SK-N-SH (cell line): Measurements from ENCODE around the gene PLTP. TPM values are rescaled to one million over a fixed set of nuclear protein-coding genes. Genes with fewer than 3 reads are reported as not detected.

Source experiments
- CTCF ChIA-PET: fragments of 300-600, 350-600 bp; formaldehyde crosslinking; extraction: SDS; loops from one replicate; lab custom pipeline; 2021; lab: Yijun Ruan, JAX
- POLR2A ChIA-PET: fragments of 350-600 bp; sonication (Branson Sonifier 250); formaldehyde crosslinking; extraction: SDS; loops from one replicate; lab custom pipeline; 2020; ENCODE audit warnings: antibody characterized with exemption, inconsistent platforms; lab: Yijun Ruan, JAX
- DNase-seq: peaks from one replicate; pipeline ENCODE4 v3.0.0; 2012
- H2AFZ ChIP-seq: fragments of 200-600 bp; sonication (generic); 2 replicates; pipeline ENCODE4 v1.8.1; 2016; ENCODE audit warnings: antibody characterized with exemption, mild to moderate bottlenecking, low read depth
- H3F3A ChIP-seq: fragments of 200-600 bp; sonication (generic); replicated peaks from 2 replicates; pipeline ENCODE3; 2016; ENCODE audit warnings: antibody characterized with exemption, mild to moderate bottlenecking; ENCODE audit not compliant: insufficient read depth
- H3K27ac ChIP-seq, 2 experiments: fragments of 200-500 bp in 1 of 2; fragments of 200-600 bp in 1 of 2; sonication (Bioruptor generic) in 1 of 2; sonication (generic), shearing (Covaris generic) in 1 of 2; 2 replicates each; pipeline versions ENCODE4 v1.5.1 to v1.6.1; 2014 to 2016; ENCODE audit warnings: low read depth in 2 of 2, inconsistent platforms in 1 of 2, low read length in 1 of 2, mild to moderate bottlenecking in 1 of 2, mixed read lengths in 1 of 2
- H3K27me3 ChIP-seq: fragments of 200-600 bp; sonication (generic), shearing (Covaris generic); 2 replicates; pipeline ENCODE4 v1.6.1; 2016; ENCODE audit warnings: mixed run types; ENCODE audit not compliant: insufficient read depth
- H3K36me3 ChIP-seq, 2 experiments: fragments of 200-500 bp in 1 of 2; fragments of 200-600 bp in 1 of 2; sonication (Bioruptor generic) in 1 of 2; sonication (generic) in 1 of 2; replicated peaks in 1 of 2; 2 replicates each; pipeline versions ENCODE3 to v1.5.1; 2014 to 2016; ENCODE audit warnings: low read length in 1 of 2, mild to moderate bottlenecking in 1 of 2; ENCODE audit not compliant: insufficient read depth in 2 of 2, control insufficient read depth in 1 of 2
- H3K4me1 ChIP-seq, 2 experiments: fragments of 200-500 bp in 1 of 2; fragments of 200-600 bp in 1 of 2; sonication (Bioruptor generic) in 1 of 2; sonication (generic), shearing (Covaris generic) in 1 of 2; 2 replicates each; pipeline versions ENCODE4 v1.5.1 to v1.6.1; 2014 to 2016; ENCODE audit warnings: low read depth in 1 of 2, low read length in 1 of 2, mixed run types in 1 of 2; ENCODE audit not compliant: insufficient read depth in 2 of 2, control insufficient read depth in 1 of 2
- H3K4me2 ChIP-seq: fragments of 200-600 bp; sonication (generic), shearing (Covaris generic); 2 replicates; pipeline ENCODE4 v1.6.1; 2017; ENCODE audit warnings: mixed run types
- H3K4me3 ChIP-seq, 2 experiments: fragments of 200-500 bp in 1 of 2; fragments of 200-600 bp in 1 of 2; sonication (Bioruptor generic) in 1 of 2; sonication (generic), shearing (Covaris generic) in 1 of 2; 2 replicates each; pipeline versions ENCODE4 v1.5.1 to v1.8.1; 2014 to 2016; ENCODE audit warnings: low read depth in 2 of 2, inconsistent platforms in 1 of 2, low read length in 1 of 2, mild to moderate bottlenecking in 1 of 2, mixed read lengths in 1 of 2, moderate library complexity in 1 of 2
- H3K79me2 ChIP-seq: fragments of 200-600 bp; sonication (generic); 2 replicates; pipeline ENCODE4 v1.8.1; 2017; ENCODE audit warnings: mild to moderate bottlenecking; ENCODE audit not compliant: insufficient read depth
- H3K9ac ChIP-seq: fragments of 200-600 bp; sonication (generic); 2 replicates; pipeline ENCODE4 v1.6.1; 2017; ENCODE audit warnings: mixed run types
- H3K9me2 ChIP-seq: fragments of 200-600 bp; sonication (generic); 2 replicates; pipeline ENCODE4 v1.6.1; 2017; ENCODE audit warnings: mixed run types
- H3K9me3 ChIP-seq: fragments of 200-600 bp; sonication (generic); 2 replicates; pipeline ENCODE4 v1.6.1; 2017; ENCODE audit warnings: mixed run types, mild to moderate bottlenecking, moderate library complexity
- H4K20me1 ChIP-seq: fragments of 200-600 bp; sonication (generic); 2 replicates; pipeline ENCODE4 v1.6.1; 2017; ENCODE audit warnings: mild to moderate bottlenecking, mixed run types; ENCODE audit not compliant: insufficient read depth
- CHD2 ChIP-seq: fragments of 150-350 bp; IDR thresholded peaks from 2 replicates; pipeline ENCODE4 v1.6.1; 2018; ENCODE audit warnings: low read length; ENCODE audit not compliant: partially characterized antibody
- EZH2phosphoT487 ChIP-seq: fragments of 200-600 bp; sonication (generic); IDR thresholded peaks from 2 replicates; pipeline ENCODE4 v1.6.1; 2017; ENCODE audit warnings: low read depth, mixed run types, mild to moderate bottlenecking, antibody characterized with exemption, moderate library complexity, borderline replicate concordance
- FOXM1 ChIP-seq: IDR thresholded peaks from 2 replicates; pipeline ENCODE4 v1.4.0; 2012; ENCODE audit warnings: low read depth, mild to moderate bottlenecking
- GATA2 ChIP-seq: sonication (generic); formaldehyde crosslinking; IDR thresholded peaks from 2 replicates; pipeline ENCODE4 v1.5.0; 2020; ENCODE audit warnings: mild to moderate bottlenecking, missing genetic modification reagents
- NRF1 ChIP-seq: IDR thresholded peaks from 2 replicates; pipeline ENCODE4 v1.6.1; 2012; ENCODE audit warnings: low read depth, mild to moderate bottlenecking, low read length
- PBX3 ChIP-seq: IDR thresholded peaks from 2 replicates; pipeline ENCODE4; 2012
- POLR2AphosphoS5 ChIP-seq: IDR thresholded peaks from 2 replicates; pipeline ENCODE4 v1.6.1; 2012; ENCODE audit warnings: low read depth, low read length
- REST ChIP-seq: IDR thresholded peaks from 2 replicates; pipeline ENCODE4 v1.6.1; 2012; ENCODE audit warnings: mild to moderate bottlenecking, low read depth, low read length, moderate library complexity
- RFX5 ChIP-seq: IDR thresholded peaks from 2 replicates; pipeline ENCODE4 v1.6.1; 2012; ENCODE audit warnings: mild to moderate bottlenecking, improper control_type of control experiment, low read length
- SMC3 ChIP-seq: IDR thresholded peaks from 2 replicates; pipeline ENCODE4 v1.6.1; 2012; ENCODE audit warnings: low read depth, low read length, improper control_type of control experiment
- TAF1 ChIP-seq: IDR thresholded peaks from 2 replicates; pipeline ENCODE4 v1.6.1; 2012; ENCODE audit warnings: low read depth, mild to moderate bottlenecking, low read length, moderate library complexity, borderline replicate concordance
- USF2 ChIP-seq: fragments of 150-350 bp; IDR thresholded peaks from 2 replicates; pipeline ENCODE4 v1.6.1; 2017; ENCODE audit warnings: antibody characterized with exemption, low read length, low read depth, borderline replicate concordance
- ZBTB33 ChIP-seq: IDR thresholded peaks from 2 replicates; pipeline ENCODE4 v1.4.0; 2012; ENCODE audit warnings: low read depth, borderline replicate concordance
- WGBS: methylation state at CpG from one replicate; pipeline ENCODE4 v1.1.6; 2017; ENCODE audit warnings: low lambda C conversion rate; 5-methylcytosine and 5-hydroxymethylcytosine counted together
- polyA plus RNA-seq, 3 experiments: library from polyadenylated mRNA; depleted of rRNA; stranded (reverse); fragments of >200 nt; gene quantifications; 2 replicates each; pipeline ENCODE4 v1.2.3, GENCODE V29; 2012

The PLTP gene
- polyA plus RNA-seq, 1 of the 3 experiments (the other 2 are of a cell fraction): 154 TPM

- no peaks in the 10 kb centered on the region for H3F3A ChIP-seq
- no peaks in the 10 kb centered on the region for H3K79me2 ChIP-seq
- no peaks in the 10 kb centered on the region for H3K27me3 ChIP-seq
- H3K4me3 ChIP-seq: no peak overlapping the region
- no CpG with 5 or more reads among the region's 7 CpGs for WGBS
- POLR2A ChIA-PET: interaction anchor here (1.1 to 4.6 kb wide), 6 partner anchors 8 to 114 kb away, joined by 3 to 41 read pairs (median 4); partner anchors contain the start of genes PCIF1 and SNX21
- no peaks in the 10 kb centered on the region for H3K9me2 ChIP-seq
- no peak overlapping the region for H2AFZ ChIP-seq
- no peak for DNase-seq
- no peak overlapping the region for H3K4me2 ChIP-seq
- peak overlapping the region in 1 of 2 experiments; percentile 28; a peak in 1 of 4 replicates for H3K27ac ChIP-seq
- H3K9ac ChIP-seq: no peak overlapping the region
- no peak for TF ChIP-seq USF2
- TF ChIP-seq PBX3: no peak
- TF ChIP-seq, all 33 proteins: peak for 0
- H3K4me1 ChIP-seq: peaks cover 0 to 5% of the 10 kb centered on the region in 2 experiments; a peak in 1 of 4 replicates
- H3K9me3 ChIP-seq: no peaks in the 10 kb centered on the region
- CTCF ChIA-PET: interaction anchor here (0.8 to 4.4 kb wide), 8 partner anchors 10 to 149 kb away, joined by 3 to 27 read pairs (median 8); partner anchors contain the start of genes CTSA and NEURL2
- H3K36me3 ChIP-seq: peaks cover 29 to 91% of the 10 kb centered on the region in 2 experiments
- H4K20me1 ChIP-seq: no peaks in the 10 kb centered on the region
Observed at GRCh38 chr20:45948261-45948733, 36.3 kb upstream of the PLTP start.

GRCh38 chr20:45947110-45947866, 35.3 kb upstream of the PLTP start:
- no peaks in the 10 kb centered on the region for H3K9me3 ChIP-seq
- H3K36me3 ChIP-seq: peaks cover 29 to 89% of the 10 kb centered on the region in 2 experiments
- no peaks in the 10 kb centered on the region for H3K79me2 ChIP-seq
- no peak overlapping the region for H3K4me2 ChIP-seq
- ChIA-PET POLR2A (interaction anchor here (1.5 to 4.6 kb wide), 2 partner anchors 10 to 12 kb away, joined by 3 to 41 read pairs; partner anchors contain the start of gene PCIF1), CTCF (interaction anchor here (0.8 to 4.4 kb wide), 6 partner anchors 12 to 57 kb away, joined by 3 to 27 read pairs (median 6); partner anchors contain the start of genes CTSA and NEURL2)
- no peak for TF ChIP-seq RFX5
- no peak for TF ChIP-seq CHD2
- no peak for TF ChIP-seq GATA2 (CRISPR knock-in tag)
- no peak for TF ChIP-seq POLR2AphosphoS5
- TF ChIP-seq SMC3: no peak
- no peak for TF ChIP-seq TAF1
- no peak for TF ChIP-seq EZH2phosphoT487
- no peak for TF ChIP-seq FOXM1
- TF ChIP-seq NRF1: no peak
- TF ChIP-seq REST: no peak
- TF ChIP-seq ZBTB33: no peak
- H3K9ac ChIP-seq: no peak overlapping the region
- no peak overlapping the region for H3K4me3 ChIP-seq
- H3F3A ChIP-seq: no peaks in the 10 kb centered on the region
- WGBS: no CpG with 5 or more reads among the region's 29 CpGs
- H2AFZ ChIP-seq: no peak overlapping the region
- no peaks in the 10 kb centered on the region for H3K27me3 ChIP-seq
- no peaks in the 10 kb centered on the region for H4K20me1 ChIP-seq
- no peak overlapping the region for H3K27ac ChIP-seq
- no peak for DNase-seq
- peaks cover 0 to 5% of the 10 kb centered on the region in 2 experiments; a peak in 1 of 4 replicates for H3K4me1 ChIP-seq
- no peaks in the 10 kb centered on the region for H3K9me2 ChIP-seq
